Prostate gland (tissue), 2 donors: ENCODE results near the gene ZCCHC10. TPM values are rescaled to one million over a fixed set of nuclear protein-coding genes. Genes with fewer than 3 reads are reported as not detected.
"Not testable (repeated sequence)": the region's sequence is repeated elsewhere in the genome, so short reads cannot be mapped to it uniquely, and the experiment has no call there.

ENCODE experiments used
- DNase-seq: peaks from one replicate; pipeline ENCODE4 v3.0.0-alpha.2; 2019; ENCODE audit warnings: low spot score
- H3K27ac ChIP-seq, 2 donors: fragments of 200-600 bp; sonication (generic); 2 replicates each; pipeline ENCODE4 v1.5.1; 2017 to 2019
- H3K27me3 ChIP-seq: fragments of 200-600 bp; sonication (generic); replicated peaks from 2 replicates; pipeline ENCODE4 v1.5.1; 2019; ENCODE audit not compliant: insufficient read depth
- H3K36me3 ChIP-seq, 2 donors: fragments of 200-600 bp; sonication (generic); 1 replicate in 1 of 2; 2 replicates in 1 of 2; pipeline versions ENCODE4 v1.5.1 to v1.8.1; 2017 to 2019
- H3K4me1 ChIP-seq: fragments of 200-600 bp; sonication (generic); replicated peaks from 2 replicates; pipeline ENCODE4 v1.5.1; 2019
- H3K4me3 ChIP-seq, 2 donors: fragments of 200-600 bp; sonication (generic); 2 replicates each; pipeline ENCODE4 v1.5.1; 2017 to 2019
- H3K9me3 ChIP-seq: fragments of 200-600 bp; sonication (generic); 2 replicates; pipeline ENCODE4 v1.5.1; 2017
- POLR2A ChIP-seq: fragments of 450-650 bp; IDR thresholded peaks from one replicate; pipeline ENCODE4 v1.6.1; 2016; ENCODE audit warnings: antibody characterized with exemption, mild to moderate bottlenecking
- POLR2AphosphoS5 ChIP-seq: sonication (generic); formaldehyde crosslinking; IDR thresholded peaks from one replicate; pipeline ENCODE4 v1.6.1; 2017; ENCODE audit warnings: antibody characterized with exemption
- WGBS: methylation state at CpG from one replicate; pipeline ENCODE4 v1.1.5; 2018; 5-methylcytosine and 5-hydroxymethylcytosine counted together
- intact Hi-C: fragments of 100-400 bp; cut with DNase I; formaldehyde crosslinking; loops from one replicate; pipeline ENCODE4 v1.14.2; 2022
- total RNA-seq, 2 donors: library from RNA; depleted of rRNA; stranded (reverse); fragments of >200 nt; gene quantifications; one replicate each; pipeline ENCODE4 v1.1.0, GENCODE V29; 2016
- TF ChIP-seq, protein P1 (sequence below), 4 experiments: fragments of 200-600 bp in 2 of 4; fragments of 450-650 bp in 2 of 4; sonication (generic) in 2 of 4; IDR thresholded peaks; 1 replicate in 3 of 4; 2 replicates in 1 of 4; pipeline ENCODE4 v1.5.1; 2016 to 2019; ENCODE audit warnings: antibody characterized with exemption in 4 of 4, mild to moderate bottlenecking in 2 of 4, moderate library complexity in 2 of 4

ZCCHC10 gene
- total RNA-seq, 2 donors from 2014 or later, result 7.8 to 10.5 TPM

GRCh38 chr5:132979976-132980375 is 46.4 kb downstream of the ZCCHC10 start:
- TF ChIP-seq, protein P1, sequence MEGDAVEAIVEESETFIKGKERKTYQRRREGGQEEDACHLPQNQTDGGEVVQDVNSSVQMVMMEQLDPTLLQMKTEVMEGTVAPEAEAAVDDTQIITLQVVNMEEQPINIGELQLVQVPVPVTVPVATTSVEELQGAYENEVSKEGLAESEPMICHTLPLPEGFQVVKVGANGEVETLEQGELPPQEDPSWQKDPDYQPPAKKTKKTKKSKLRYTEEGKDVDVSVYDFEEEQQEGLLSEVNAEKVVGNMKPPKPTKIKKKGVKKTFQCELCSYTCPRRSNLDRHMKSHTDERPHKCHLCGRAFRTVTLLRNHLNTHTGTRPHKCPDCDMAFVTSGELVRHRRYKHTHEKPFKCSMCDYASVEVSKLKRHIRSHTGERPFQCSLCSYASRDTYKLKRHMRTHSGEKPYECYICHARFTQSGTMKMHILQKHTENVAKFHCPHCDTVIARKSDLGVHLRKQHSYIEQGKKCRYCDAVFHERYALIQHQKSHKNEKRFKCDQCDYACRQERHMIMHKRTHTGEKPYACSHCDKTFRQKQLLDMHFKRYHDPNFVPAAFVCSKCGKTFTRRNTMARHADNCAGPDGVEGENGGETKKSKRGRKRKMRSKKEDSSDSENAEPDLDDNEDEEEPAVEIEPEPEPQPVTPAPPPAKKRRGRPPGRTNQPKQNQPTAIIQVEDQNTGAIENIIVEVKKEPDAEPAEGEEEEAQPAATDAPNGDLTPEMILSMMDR (IDR thresholded peaks at IDR 0.05), result no peak
- TF ChIP-seq POLR2A, result no peak
- TF ChIP-seq POLR2AphosphoS5, result no peak
- no peaks in the 10 kb centered on the region for H3K27me3 ChIP-seq
- WGBS, result 79% methylated on average over 2 of the region's 2 CpGs
- no peak overlapping the region for H3K27ac ChIP-seq
- intact Hi-C loops, result no loop called here
- H3K4me1 ChIP-seq, result no peaks in the 10 kb centered on the region
- H3K36me3 ChIP-seq, result no peaks in the 10 kb centered on the region
- H3K9me3 ChIP-seq, result no peaks in the 10 kb centered on the region
- no peak overlapping the region for H3K4me3 ChIP-seq
- DNase-seq, result no peak

DNA sequence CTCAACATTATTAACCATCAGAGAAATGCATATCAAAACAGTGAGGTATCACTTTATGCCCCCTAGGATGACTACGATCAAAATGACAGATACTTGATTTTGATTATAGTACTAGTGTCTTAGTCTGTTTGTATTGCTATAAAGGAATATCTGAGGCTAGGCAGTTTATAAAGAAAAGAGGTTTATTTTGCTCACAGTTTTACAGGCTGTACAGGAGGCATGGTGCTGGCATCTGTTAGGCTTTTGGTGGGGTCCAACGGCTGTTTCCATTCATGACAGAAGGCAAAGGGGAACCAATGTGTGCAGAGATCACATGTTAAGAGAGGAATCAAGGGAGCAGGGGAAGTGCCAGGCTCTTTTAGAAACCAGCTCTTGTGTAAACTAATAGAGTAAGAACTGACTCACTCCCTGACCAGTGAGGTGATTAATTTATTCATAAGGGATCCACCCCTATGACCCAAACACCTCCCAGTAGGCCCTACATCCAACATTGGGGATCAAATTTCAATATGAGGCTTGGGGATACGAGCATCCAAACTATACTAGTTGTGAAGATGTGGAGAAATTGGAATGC is 46.9 kb downstream of the ZCCHC10 start:
- no peaks in the 10 kb centered on the region for H3K27me3 ChIP-seq
- no peak overlapping the region for H3K4me3 ChIP-seq
- WGBS, result 69% methylated on average over 3 of the region's 3 CpGs
- no peaks in the 10 kb centered on the region for H3K36me3 ChIP-seq
- no peaks in the 10 kb centered on the region for H3K4me1 ChIP-seq
- no peak overlapping the region for H3K27ac ChIP-seq
- no peaks in the 10 kb centered on the region for H3K9me3 ChIP-seq
- intact Hi-C loops, result no loop called here
- TF ChIP-seq POLR2AphosphoS5 (no peak), POLR2A (no peak)
- TF ChIP-seq, protein P1 (IDR thresholded peaks at IDR 0.05), result no peak
- DNase-seq, result no peak

GRCh38 chr5:132976852-132977251 is 49.5 kb downstream of the ZCCHC10 start:
- intact Hi-C loops, result no loop called here
- no peak for TF ChIP-seq POLR2AphosphoS5
- no peak for TF ChIP-seq POLR2A
- TF ChIP-seq, protein P1 (IDR thresholded peaks at IDR 0.05), result no peak
- 90% methylated on average over 3 of the region's 3 CpGs for WGBS
- no peak overlapping the region for H3K4me3 ChIP-seq
- no peaks in the 10 kb centered on the region for H3K4me1 ChIP-seq
- no peaks in the 10 kb centered on the region for H3K27me3 ChIP-seq
- no peak overlapping the region for H3K27ac ChIP-seq
- DNase-seq, result no peak
- no peaks in the 10 kb centered on the region for H3K36me3 ChIP-seq
- no peaks in the 10 kb centered on the region for H3K9me3 ChIP-seq

DNA sequence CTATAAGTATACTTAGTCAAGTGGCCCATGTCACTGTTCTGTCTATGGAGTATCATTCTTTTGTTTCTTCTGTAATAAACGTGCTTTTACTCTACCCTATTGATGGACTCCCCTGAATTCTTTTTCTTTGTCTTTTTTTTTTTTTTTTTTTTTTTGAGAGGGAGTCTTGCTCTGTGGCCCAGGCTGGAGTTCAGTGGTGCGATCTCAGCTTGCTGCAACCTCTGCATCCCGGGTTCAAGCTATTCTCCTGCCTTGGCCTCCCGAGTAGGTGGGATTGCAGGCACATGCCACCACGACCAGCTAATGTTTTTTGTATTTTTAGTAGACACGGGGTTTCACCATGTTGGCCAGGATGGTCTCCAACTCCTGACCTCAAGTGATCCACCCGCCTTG is 53.9 kb downstream of the ZCCHC10 start:
- H3K27me3 ChIP-seq, H3K36me3 ChIP-seq, H3K4me1 ChIP-seq, H3K9me3 ChIP-seq, DNase-seq, H3K4me3 ChIP-seq, H3K27ac ChIP-seq, intact Hi-C loops: not testable (repeated sequence)
- WGBS, result 97% methylated on average over 7 of the region's 7 CpGs

GRCh38 chr5:132971483-132972435 is 54.6 kb downstream of the ZCCHC10 start:
- H3K27me3 ChIP-seq, result no peaks in the 10 kb centered on the region
- no peak overlapping the region for H3K4me3 ChIP-seq
- intact Hi-C loops, result no loop called here
- H3K27ac ChIP-seq, result no peak overlapping the region
- H3K4me1 ChIP-seq, result no peaks in the 10 kb centered on the region
- H3K9me3 ChIP-seq, result no peaks in the 10 kb centered on the region
- WGBS, result 83% methylated on average over 16 of the region's 16 CpGs
- DNase-seq, result no peak
- H3K36me3 ChIP-seq, result no peaks in the 10 kb centered on the region
- TF ChIP-seq POLR2A, result no peak
- TF ChIP-seq, protein P1 (IDR thresholded peaks at IDR 0.05), result no peak
- no peak for TF ChIP-seq POLR2AphosphoS5
